Right renal pelvis (tissue), 4 donors: ENCODE data around the gene CLDN9. TPM values are rescaled to one million over a fixed set of nuclear protein-coding genes. Genes with fewer than 3 reads are reported as not detected.
A peak's percentile ranks its signal among the peaks of the same experiment; 100 is the strongest.

Experiments
- DNase-seq, 4 donors: peaks; one replicate each; pipeline ENCODE4 v3.0.0-alpha.2; 2013; ENCODE audit warnings: low read depth in 4 of 4, low spot score in 3 of 4, missing footprints in 1 of 4
- polyA plus RNA-seq, 4 donors: library from polyadenylated mRNA; unstranded; fragments of 120-200 nt; gene quantifications; one replicate each; pipeline ENCODE4 v1.2.1, GENCODE V29; 2013; ENCODE audit not compliant: insufficient read length in 4 of 4

CLDN9 gene, protein sequence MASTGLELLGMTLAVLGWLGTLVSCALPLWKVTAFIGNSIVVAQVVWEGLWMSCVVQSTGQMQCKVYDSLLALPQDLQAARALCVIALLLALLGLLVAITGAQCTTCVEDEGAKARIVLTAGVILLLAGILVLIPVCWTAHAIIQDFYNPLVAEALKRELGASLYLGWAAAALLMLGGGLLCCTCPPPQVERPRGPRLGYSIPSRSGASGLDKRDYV
- 1 to 10 TPM; 3.0 to 3.7 (median 3.1) TPM for polyA plus RNA-seq

DNA sequence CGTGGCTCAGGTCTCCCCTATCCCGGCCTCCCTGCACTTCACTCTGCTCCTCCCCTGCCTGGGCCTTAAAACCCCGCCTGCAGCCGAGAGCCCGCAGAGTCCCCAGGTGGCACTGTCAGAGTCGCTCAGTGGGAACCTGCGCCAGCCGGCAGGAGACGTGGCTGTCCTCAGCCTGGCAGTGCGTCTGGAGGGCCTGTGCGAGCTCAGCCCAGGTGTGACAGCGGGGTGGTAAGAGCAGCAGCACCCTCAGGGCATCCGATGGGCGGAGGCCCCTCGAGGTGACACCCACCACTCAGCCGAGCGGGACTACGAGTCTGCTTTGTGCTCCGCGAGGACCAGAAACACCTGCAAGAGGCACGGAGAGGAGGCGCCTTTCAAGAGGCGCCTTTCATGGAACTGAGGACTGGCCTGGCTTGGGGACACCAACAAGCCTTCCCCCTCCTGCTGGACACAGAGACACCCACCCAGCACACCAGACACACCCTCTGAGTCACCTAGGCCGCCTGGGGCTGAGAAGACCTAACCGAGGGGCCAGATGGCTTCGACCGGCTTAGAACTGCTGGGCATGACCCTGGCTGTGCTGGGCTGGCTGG lies at the start of gene CLDN9:
Gene CLDN9, plus strand, starts transcription at position 96 of the 593 bp plus-strand sequence. Its CDS starts 440 bp downstream, at position 536.
- no peak for DNase-seq

GRCh38 chr16:2963074-2963722 lies 49.5 kb upstream of the CLDN9 start:
- no peak for DNase-seq

DNA sequence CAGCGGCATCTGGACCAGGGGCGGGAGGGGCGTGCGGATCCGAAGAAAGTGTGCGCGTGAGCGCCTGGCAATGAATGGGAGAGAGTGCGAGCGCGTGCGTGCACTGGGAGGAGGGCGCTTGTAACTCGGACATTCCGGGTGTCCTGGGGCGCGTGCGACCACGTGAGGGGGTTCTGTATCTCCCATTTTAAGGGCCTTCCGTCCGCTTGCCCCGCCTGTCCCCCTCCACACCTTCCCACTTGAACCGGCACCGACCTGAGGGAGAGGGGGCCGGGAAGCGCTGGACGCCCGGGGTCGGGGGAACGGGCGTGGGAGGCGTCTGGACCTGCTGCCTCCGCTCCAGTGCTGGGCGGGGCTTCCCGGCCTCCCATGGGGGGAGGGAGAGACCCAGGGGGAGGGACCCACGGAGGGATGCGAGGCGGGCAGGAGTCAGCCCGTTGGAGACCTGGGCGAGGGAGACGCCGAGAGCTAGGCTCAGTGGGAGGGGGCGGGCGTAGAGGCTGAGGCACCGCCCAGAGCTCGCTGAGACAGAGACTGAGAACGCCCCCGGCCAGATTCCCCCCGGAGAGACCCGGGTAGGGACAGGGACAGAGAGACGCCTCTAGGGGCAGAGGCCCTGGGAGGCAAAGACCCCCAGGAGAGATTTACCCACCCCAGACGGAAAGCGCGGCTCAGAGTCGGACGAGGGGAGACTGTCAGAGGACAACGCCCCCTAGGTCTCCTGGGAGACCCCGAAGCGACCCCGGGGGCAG lies 48.8 kb upstream of the CLDN9 start, which contains the start of gene KREMEN2:
Gene KREMEN2, plus strand, starts transcription at position 553 of the 752 bp plus-strand sequence. CDS start 246 bp downstream, outside the sequence.
- no peak for DNase-seq

DNA sequence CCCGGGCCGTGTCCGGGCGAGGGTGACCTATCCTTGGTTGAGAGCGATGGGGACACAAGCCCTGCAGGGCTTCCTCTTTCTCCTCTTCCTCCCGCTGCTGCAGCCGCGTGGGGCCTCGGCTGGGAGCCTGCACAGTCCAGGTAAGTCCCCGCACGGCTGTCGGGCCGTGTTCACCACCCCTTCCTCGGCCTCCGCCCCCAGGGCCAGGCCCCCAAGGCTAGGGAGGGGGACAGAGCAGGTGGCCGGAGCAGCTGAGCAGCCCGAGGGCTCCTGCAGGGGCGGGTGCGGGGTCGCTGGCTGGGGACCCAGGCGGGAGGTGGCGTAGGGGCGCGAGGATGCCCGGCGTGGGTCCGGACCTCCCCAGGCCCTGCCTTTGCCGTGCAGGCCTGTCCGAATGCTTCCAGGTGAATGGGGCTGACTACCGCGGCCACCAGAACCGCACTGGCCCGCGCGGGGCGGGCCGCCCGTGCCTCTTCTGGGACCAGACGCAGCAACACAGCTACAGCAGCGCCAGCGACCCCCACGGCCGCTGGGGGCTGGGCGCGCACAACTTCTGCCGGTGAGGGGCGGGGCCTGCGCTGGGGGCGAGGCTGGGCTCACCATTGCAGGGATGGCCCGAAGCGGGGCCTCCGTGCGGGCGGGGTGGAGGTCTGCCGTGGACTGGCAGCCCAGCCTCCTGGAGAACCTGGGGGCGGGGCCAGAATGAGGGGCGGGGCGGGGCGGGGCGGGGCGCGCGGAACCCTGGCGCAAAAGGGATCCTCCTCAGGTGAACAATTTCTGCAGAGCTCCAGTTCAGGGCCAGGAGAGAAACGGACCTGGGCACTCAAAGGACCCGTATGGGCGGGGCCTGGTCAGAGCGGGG lies 48.0 kb upstream of the CLDN9 start:
- DNase-seq: no peak

DNA sequence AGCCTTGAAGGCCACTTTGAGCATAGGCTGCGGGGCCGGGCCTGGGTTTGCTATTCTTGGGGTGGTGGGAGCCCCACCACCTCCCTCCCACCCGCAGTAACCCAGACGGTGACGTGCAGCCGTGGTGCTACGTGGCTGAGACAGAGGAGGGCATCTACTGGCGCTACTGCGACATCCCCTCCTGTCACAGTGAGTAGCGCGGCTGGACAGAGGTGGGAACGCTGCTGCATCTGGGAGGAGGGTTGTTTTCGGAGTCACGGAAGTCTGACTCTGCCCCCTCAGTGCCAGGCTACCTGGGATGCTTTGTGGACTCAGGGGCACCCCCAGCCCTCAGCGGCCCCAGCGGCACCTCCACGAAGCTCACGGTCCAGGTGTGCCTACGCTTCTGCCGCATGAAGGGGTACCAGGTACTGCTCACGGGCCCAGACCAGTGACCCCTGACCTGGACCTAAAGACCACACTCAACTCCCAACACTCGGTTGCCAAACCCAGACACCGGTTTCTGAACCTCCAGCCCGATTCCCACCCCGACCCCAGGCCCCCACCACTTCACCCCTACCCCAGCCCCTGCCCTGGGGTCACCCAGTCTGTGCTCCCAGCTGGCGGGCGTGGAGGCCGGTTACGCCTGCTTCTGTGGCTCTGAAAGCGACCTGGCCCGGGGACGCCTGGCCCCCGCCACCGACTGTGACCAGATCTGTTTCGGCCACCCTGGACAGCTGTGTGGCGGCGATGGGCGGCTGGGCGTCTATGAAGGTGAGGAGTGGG lies 46.5 kb upstream of the CLDN9 start:
- no peak for DNase-seq

DNA sequence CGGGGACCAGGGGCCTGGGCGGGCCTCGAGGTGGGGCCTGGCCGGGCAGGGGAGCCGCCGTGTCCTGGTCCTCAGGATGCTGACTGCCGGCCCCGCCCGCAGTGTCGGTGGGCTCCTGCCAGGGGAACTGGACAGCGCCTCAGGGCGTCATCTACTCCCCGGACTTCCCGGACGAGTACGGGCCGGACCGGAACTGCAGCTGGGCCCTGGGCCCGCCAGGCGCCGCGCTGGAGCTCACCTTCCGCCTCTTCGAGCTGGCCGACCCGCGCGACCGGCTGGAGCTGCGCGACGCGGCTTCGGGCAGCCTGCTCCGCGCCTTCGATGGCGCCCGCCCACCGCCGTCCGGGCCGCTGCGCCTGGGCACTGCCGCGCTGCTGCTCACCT lies 45.9 kb upstream of the CLDN9 start:
- DNase-seq: no peak

DNA sequence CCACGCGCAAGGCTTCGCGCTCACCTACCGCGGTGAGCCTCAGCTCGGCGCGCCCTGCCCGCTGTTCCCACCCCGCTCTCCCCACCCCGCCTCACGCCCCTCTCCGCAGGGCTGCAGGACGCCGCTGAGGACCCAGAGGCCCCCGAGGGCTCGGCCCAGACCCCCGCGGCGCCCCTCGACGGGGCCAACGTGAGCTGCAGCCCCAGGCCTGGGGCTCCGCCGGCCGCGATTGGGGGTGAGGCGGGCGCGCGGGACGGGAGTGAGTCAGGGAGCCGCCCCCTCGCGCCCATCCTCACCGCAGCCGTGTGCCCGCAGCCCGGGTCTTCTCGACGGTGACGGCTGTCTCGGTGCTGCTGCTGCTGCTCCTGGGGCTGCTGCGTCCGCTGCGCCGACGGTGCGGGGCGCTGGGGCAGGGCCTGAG lies 45.5 kb upstream of the CLDN9 start:
- no peak for DNase-seq

GRCh38 chr16:2967721-2968161 lies 45.0 kb upstream of the CLDN9 start:
- DNase-seq: no peak

DNA sequence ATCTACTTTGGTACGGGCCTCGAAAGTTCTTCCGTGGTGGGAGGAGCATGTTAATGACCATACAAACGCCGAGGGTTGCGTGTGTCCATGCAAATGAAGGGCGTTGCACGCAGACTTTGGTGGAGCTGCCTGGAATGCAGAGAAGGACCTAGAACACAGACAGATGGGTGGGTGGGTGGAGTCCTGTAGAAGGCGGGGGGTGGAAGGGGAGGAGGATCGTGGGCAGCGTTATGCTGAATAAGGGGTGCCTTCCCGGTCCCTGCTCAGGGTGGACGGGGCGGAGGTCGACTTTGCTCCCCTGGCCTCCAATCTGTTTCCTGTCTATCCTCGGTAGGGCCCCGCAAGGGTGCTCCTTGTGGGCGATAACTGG lies 44.4 kb upstream of the CLDN9 start:
- DNase-seq: no peak

DNA sequence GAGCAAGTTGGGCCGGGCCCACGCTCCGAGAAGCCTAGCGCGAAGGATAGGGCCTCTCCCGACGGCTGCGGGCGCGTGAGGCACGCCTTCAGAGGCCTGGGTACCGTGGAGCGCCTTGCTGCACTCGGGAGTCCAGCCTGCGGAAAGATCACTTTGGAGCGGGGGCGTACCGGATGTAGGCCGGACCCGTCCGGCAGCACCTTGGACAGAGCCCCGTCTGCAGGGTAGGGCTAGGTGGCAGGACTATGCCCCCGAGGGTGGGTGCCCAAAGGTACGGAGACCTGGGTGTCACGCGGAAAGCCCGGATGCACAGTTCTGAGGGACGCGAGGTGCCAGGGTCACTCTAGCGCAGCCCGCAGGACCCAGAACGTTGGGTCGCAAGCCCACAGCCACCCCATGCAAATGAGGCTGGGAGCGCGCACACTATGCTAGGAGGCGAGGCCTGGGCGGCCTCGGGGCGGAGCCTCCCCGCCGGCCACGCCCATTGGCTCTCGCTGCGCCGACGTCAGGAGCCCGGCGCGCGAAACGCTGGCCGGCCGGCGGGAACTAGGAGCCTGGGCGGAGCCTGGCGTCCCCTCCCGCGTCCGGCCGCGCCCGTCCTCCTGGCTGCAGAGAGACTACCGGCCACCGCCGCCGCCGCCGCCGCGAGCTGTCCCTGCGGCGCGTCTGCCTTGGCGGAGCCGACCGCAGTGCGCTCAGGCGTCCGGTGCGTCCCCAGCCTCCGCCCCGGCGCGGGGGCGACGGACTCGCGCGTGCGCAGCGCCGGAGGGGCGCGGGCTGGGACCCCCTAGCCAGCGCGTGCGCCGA lies 43.8 kb upstream of the CLDN9 start, which contains the start of gene PAQR4:
Gene PAQR4, plus strand, starts transcription at position 611 of the 807 bp plus-strand sequence. CDS start 327 bp downstream, outside the sequence.
- peak; percentile 73 to 84 (median 80) for DNase-seq

DNA sequence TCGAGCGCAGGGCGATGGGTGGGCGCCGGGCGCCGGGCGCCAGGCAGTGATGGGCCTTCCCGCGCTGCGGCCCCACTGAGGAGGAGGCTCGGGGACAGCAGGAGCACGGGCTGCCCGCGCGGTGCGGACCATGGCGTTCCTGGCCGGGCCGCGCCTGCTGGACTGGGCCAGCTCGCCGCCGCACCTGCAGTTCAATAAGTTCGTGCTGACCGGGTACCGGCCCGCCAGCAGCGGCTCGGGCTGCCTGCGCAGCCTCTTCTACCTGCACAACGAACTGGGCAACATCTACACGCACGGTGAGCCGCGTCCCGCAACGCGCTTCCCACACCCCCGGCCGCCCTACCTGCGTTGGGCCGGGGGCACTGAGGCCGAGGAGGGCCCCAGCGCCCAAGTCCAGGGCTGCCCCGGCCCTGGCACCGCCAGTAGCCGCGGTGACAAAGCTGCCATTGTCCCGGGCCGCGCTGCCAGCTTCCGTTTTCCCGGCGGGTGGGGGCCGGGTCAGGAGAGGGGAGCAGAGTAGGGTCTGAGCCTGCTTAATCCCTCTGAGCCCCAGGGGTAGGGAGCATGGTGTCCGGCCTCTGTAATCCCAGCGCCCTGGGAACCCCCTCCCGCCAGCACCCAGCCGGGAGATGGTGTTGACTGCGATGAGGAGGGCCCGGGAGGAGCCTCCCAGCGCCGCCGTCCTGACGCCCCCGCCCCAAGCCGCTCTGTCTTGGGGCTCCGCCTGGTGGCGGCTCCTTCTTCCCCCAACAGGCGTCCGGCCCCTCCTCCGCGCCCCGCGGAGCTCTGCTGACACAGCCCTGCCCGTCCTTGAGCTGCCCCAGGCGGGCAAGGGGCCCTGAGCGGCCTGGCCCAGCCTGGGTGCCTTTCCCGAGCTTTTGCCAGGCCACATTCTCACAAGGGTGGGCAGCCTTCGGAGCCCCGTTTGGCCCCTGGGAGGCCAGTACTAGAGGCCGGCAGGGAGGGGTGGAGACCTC lies 42.9 kb upstream of the CLDN9 start:
- DNase-seq: no peak

- no peak for DNase-seq
These were observed 42.2 kb upstream of the CLDN9 start for GRCh38 chr16:2970563-2970962.

- DNase-seq: no peak
These were observed 41.4 kb upstream of the CLDN9 start for GRCh38 chr16:2971134-2971984.

- no peak for DNase-seq
These were observed 40.5 kb upstream of the CLDN9 start for GRCh38 chr16:2971985-2972784.

GRCh38 chr16:2973093-2973492 lies 39.6 kb upstream of the CLDN9 start:
- no peak for DNase-seq
